IPS-18a (cell line): ENCODE results near the gene UBAC2.

Experiments used
- H3K27ac ChIP-seq: one replicate; pipeline ENCODE4 v1.5.1; 2013; ENCODE audit warnings: low read length
- H3K27me3 ChIP-seq: one replicate; pipeline ENCODE4 v1.6.1; 2013; ENCODE audit warnings: mild to moderate bottlenecking, low read length; ENCODE audit not compliant: control insufficient read depth, insufficient read depth
- H3K36me3 ChIP-seq: one replicate; pipeline ENCODE4 v1.6.1; 2013; ENCODE audit warnings: low read depth, low read length; ENCODE audit not compliant: control insufficient read depth
- H3K4me1 ChIP-seq: one replicate; pipeline ENCODE4 v1.6.1; 2013; ENCODE audit warnings: low read depth, low read length; ENCODE audit not compliant: control insufficient read depth
- H3K4me3 ChIP-seq: one replicate; pipeline ENCODE4 v1.5.1; 2013; ENCODE audit warnings: low read length
- H3K9ac ChIP-seq: one replicate; pipeline ENCODE4 v1.6.1; 2013; ENCODE audit warnings: mild to moderate bottlenecking, low read length, moderate library complexity
- H3K9me3 ChIP-seq: one replicate; pipeline ENCODE4 v1.6.1; 2013; ENCODE audit warnings: low read depth, low read length; ENCODE audit not compliant: control insufficient read depth

UBAC2 gene

DNA sequence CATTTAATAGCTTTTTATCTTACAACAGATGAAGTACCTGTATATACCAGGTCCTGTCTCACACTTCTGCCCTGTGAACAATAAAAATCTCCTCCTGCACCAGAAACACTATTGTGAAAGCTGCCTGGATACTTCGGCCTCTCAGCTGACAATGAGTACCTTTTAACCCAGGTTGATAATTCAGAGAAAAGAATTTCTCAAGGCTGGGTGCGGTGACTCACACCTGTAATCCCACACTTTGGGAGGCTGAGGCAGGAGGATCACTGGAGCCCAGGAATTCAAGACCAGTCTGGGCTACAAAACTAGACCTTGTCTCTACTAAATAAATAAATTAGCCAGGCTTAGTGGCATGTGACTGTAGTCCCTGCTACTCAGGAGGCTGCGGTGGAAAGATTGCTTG, 235.3 kb downstream of the UBAC2 start:
- Histone ChIP-seq H3K36me3 (no peaks in the 10 kb centered on the region), H3K4me1 (peaks cover 26% of the 10 kb centered on the region), H3K9me3 (no peaks in the 10 kb centered on the region), H3K27me3 (no peaks in the 10 kb centered on the region), H3K4me3 (no peak overlapping the region), H3K9ac (no peak overlapping the region), H3K27ac (no peak overlapping the region)
